ENCODE results near the gene NOTCH3. TPM values are rescaled to one million over a fixed set of nuclear protein-coding genes. Genes with fewer than 3 reads are reported as not detected.
A peak's percentile ranks its signal among the peaks of the same experiment; 100 is the strongest.

NOTCH3 gene
- total RNA-seq, 2 donors from 2014 or later = 289 to 448 TPM

- no peak for TF ChIP-seq CTCF (IDR thresholded peaks at IDR 0.05)
- H3K4me1 ChIP-seq (ENCODE audit: control insufficient read depth in 1 of 2, low read depth in 2 of 2) = no peaks in the 10 kb centered on the region
- DNase-seq (ENCODE audit: low spot score) (no peak), ATAC-seq (ENCODE audit: insufficient number of reproducible peaks, low FRiP score, low read depth) (no peak)
- no peak overlapping the region for H3K4me3 ChIP-seq
- peaks cover 57% of the 10 kb centered on the region for H3K36me3 ChIP-seq
- no peaks in the 10 kb centered on the region for H3K9me3 ChIP-seq
- H3K27ac ChIP-seq = no peak overlapping the region
- H3K27me3 ChIP-seq (replicated peaks; ENCODE audit: insufficient read depth) = no peaks in the 10 kb centered on the region
These were observed 39.5 kb downstream of the NOTCH3 start for GRCh38 chr19:15161028-15161984.

GRCh38 chr19:15159251-15159650, 41.5 kb downstream of the NOTCH3 start:
- Histone ChIP-seq H3K4me1 (ENCODE audit: control insufficient read depth in 1 of 2, low read depth in 2 of 2) (no peaks in the 10 kb centered on the region), H3K36me3 (peaks cover 39% of the 10 kb centered on the region), H3K4me3 (no peak overlapping the region), H3K9me3 (no peaks in the 10 kb centered on the region), H3K27me3 (replicated peaks; ENCODE audit: insufficient read depth) (no peaks in the 10 kb centered on the region), H3K27ac (no peak overlapping the region)
- ATAC-seq (ENCODE audit: insufficient number of reproducible peaks, low FRiP score, low read depth) (no peak), DNase-seq (ENCODE audit: low spot score) (no peak)
- no peak for TF ChIP-seq CTCF (IDR thresholded peaks at IDR 0.05)

- Histone ChIP-seq H3K9me3 (no peaks in the 10 kb centered on the region), H3K4me3 (no peak overlapping the region), H3K4me1 (ENCODE audit: control insufficient read depth in 1 of 2, low read depth in 2 of 2) (no peaks in the 10 kb centered on the region), H3K27me3 (replicated peaks; ENCODE audit: insufficient read depth) (no peaks in the 10 kb centered on the region), H3K27ac (no peak overlapping the region), H3K36me3 (peaks cover 20% of the 10 kb centered on the region)
- ATAC-seq (ENCODE audit: insufficient number of reproducible peaks, low FRiP score, low read depth) (no peak), DNase-seq (ENCODE audit: low spot score) (no peak)
- TF ChIP-seq CTCF (IDR thresholded peaks at IDR 0.05) = no peak
These were observed 44.4 kb downstream of the NOTCH3 start for GRCh38 chr19:15156391-15156790.

GRCh38 chr19:15155296-15155695, 45.5 kb downstream of the NOTCH3 start:
- H3K4me3 ChIP-seq = no peak overlapping the region
- no peaks in the 10 kb centered on the region for H3K27me3 ChIP-seq (replicated peaks; ENCODE audit: insufficient read depth)
- TF ChIP-seq CTCF (IDR thresholded peaks at IDR 0.05) = no peak
- H3K36me3 ChIP-seq = peaks cover 9% of the 10 kb centered on the region
- no peaks in the 10 kb centered on the region for H3K4me1 ChIP-seq (ENCODE audit: control insufficient read depth in 1 of 2, low read depth in 2 of 2)
- DNase-seq (ENCODE audit: low spot score) = no peak
- no peak overlapping the region for H3K27ac ChIP-seq
- H3K9me3 ChIP-seq = no peaks in the 10 kb centered on the region
- no peak for ATAC-seq (ENCODE audit: insufficient number of reproducible peaks, low FRiP score, low read depth)

GRCh38 chr19:15154002-15154612, 46.7 kb downstream of the NOTCH3 start:
- Histone ChIP-seq H3K4me3 (no peak overlapping the region), H3K4me1 (ENCODE audit: control insufficient read depth in 1 of 2, low read depth in 2 of 2) (no peaks in the 10 kb centered on the region), H3K36me3 (no peaks in the 10 kb centered on the region), H3K9me3 (no peaks in the 10 kb centered on the region), H3K27ac (no peak overlapping the region), H3K27me3 (replicated peaks; ENCODE audit: insufficient read depth) (no peaks in the 10 kb centered on the region)
- peak; percentile 33 for TF ChIP-seq CTCF (IDR thresholded peaks at IDR 0.05)
- DNase-seq (ENCODE audit: low spot score) (no peak), ATAC-seq (ENCODE audit: insufficient number of reproducible peaks, low FRiP score, low read depth) (no peak)
